Measurements from ENCODE around the gene GABPA. TPM values are rescaled to one million over a fixed set of nuclear protein-coding genes. Genes with fewer than 3 reads are reported as not detected.
"Not testable (repeated sequence)": the region's sequence is repeated elsewhere in the genome, so short reads cannot be mapped to it uniquely, and the experiment has no call there.

Gene GABPA
- total RNA-seq, 1 donor from 2014 or later, result 23.6 TPM

GRCh38 chr21:25737421-25737820 is 2.6 kb downstream of the GABPA start:
- DNase-seq (ENCODE audit: low spot score), result no peak

DNA sequence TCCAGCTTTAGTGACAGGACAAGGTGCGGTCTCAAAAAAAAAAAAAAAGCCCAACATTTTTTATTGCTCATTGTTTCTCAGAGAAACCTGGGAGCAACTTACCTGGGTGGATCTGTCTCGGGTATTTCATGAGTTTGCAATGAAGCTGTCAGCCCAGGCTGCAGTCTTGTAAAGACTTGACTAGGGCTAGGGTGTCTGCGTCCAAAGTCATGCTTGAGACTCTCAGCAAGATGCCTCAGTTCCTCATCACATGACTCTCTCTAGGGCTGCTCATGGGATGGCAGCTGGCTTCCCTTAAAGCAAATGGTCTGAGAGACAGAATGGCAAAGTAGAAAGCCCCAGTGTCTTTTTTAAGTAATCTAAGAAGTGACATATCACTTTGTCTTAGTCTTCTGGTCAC is 8.1 kb downstream of the GABPA start:
- no peak for DNase-seq (ENCODE audit: low spot score)

- no peak for DNase-seq (ENCODE audit: low spot score)
Measured at GRCh38 chr21:25744854-25745253, 10.1 kb downstream of the GABPA start.

- no peak for DNase-seq (ENCODE audit: low spot score)
Measured at GRCh38 chr21:25750085-25750484, 15.3 kb downstream of the GABPA start.

DNA sequence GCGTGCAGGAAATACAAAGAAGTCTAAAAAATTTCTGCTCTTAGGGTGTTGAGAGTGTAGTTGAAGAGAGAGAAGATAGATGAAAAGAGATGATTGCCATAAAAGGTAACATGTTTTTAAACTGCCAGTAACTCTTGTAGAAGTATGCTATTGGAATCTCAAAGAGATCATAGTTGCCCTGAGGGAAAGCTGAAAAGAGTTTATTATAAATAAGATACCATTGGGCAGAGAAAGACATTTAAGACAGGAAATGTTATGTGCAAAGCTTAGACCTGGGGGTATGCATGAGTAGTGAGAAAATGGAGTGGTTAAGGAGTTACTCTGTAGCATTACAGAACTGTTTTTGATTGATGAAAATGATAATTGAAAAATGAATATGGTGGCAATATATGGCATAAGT is 17.6 kb downstream of the GABPA start:
- DNase-seq (ENCODE audit: low spot score), result no peak

DNA sequence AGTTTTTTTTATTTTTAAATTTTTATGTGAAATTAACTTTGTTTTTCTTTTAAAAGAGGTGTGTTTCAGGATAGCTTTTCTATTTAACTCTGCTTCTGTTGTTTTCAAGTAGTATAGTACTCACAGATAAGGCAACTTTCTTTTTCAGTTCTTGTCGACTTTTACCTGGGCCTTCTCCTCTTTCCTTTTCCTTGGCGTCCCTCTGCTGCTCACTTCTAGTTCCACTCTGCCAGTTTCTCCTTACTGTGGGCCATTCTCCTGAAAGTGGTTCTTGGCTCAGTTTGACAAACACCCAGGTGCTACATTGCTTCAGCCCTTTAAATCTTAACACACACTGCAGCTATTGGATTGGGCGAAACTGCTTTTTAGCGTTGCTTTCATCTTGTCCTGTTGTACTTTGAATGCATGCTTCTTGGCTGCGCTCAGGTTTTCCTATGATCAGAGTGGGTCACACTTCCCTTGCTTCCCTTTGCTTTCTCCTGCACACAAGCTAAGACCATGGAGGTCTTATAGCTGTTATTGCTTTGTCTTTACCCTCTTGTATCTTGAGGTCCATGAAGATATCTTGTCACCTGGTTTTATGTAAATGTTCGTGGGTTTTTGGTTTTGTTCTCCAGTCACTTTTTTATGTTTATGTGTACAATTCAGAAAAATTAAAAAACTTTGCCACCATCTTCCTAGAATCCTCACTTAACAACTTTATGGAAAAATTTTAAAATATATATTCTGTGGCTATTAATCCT is 21.6 kb downstream of the GABPA start:
- DNase-seq (ENCODE audit: low spot score), result no peak

GRCh38 chr21:25757531-25757930 is 22.8 kb downstream of the GABPA start:
- DNase-seq (ENCODE audit: low spot score), result no peak

DNA sequence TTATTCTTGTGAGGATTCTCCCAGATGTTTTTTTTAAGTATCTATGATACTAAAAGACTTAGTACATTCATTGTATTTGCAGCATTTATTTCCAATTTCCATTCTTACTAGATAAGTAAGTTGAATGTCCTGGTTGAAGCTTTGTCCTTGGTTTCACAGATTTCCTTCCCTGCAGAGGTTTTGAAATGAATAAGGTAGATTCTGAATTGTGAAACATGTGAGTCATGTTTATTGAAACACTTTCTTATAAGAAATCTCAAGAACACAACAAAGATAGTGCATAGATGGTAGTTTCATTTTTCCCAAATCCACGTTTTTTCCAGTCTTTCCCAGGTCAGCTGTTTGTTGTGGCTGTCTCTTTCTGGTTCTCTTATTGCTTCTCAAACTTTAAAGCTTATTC is 24.8 kb downstream of the GABPA start:
- DNase-seq (ENCODE audit: low spot score), result no peak

DNA sequence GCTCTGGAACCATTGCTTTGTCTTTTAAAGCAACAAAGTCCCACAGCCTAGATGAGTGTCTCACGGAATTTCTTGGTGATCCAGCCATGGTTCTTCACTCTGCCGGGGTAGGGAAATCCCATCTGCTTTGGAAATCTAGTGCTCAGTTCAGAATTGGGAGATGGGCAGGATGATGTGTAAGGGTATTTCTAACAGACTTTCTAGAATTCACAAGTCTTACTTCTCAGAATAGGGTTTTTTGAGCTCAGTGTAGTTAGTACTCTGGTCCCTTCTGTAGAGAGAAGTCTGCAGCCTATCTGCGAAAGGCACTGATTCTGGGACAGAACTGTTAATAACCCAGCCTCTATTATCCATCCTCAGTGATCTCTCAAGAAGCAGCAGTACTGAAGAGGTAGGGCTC is 25.3 kb downstream of the GABPA start:
- no peak for DNase-seq (ENCODE audit: low spot score)

DNA sequence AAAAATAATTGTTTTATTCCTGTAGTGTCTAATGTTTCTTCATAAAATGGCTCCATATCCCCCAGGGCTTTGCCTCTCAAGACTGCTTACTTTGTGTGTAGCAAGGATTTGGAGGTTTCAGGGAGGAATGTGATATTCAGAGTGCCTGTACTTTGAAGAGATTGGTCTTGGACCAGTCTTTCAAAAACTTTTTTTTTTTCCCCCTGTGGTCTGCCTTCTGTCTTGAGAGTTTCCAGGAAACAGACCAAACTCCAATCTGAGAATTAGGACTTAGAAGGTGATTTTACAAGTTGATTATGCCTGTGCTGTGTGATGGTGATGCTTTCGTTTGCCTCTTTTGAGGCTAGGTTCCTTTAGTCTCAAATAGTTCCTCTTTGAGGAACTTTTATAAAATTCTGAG is 25.9 kb downstream of the GABPA start:
- DNase-seq (ENCODE audit: low spot score), result no peak

- no peak for DNase-seq (ENCODE audit: low spot score)
Measured at GRCh38 chr21:25764065-25764464, 29.3 kb downstream of the GABPA start.

- no peak for DNase-seq (ENCODE audit: low spot score)
Measured at GRCh38 chr21:25767921-25768320, 33.1 kb downstream of the GABPA start.

- DNase-seq (ENCODE audit: low spot score), result no peak
Measured at GRCh38 chr21:25772686-25773085, 37.9 kb downstream of the GABPA start.

GRCh38 chr21:25776440-25776839 is 41.7 kb downstream of the GABPA start:
- no peak for DNase-seq (ENCODE audit: low spot score)

DNA sequence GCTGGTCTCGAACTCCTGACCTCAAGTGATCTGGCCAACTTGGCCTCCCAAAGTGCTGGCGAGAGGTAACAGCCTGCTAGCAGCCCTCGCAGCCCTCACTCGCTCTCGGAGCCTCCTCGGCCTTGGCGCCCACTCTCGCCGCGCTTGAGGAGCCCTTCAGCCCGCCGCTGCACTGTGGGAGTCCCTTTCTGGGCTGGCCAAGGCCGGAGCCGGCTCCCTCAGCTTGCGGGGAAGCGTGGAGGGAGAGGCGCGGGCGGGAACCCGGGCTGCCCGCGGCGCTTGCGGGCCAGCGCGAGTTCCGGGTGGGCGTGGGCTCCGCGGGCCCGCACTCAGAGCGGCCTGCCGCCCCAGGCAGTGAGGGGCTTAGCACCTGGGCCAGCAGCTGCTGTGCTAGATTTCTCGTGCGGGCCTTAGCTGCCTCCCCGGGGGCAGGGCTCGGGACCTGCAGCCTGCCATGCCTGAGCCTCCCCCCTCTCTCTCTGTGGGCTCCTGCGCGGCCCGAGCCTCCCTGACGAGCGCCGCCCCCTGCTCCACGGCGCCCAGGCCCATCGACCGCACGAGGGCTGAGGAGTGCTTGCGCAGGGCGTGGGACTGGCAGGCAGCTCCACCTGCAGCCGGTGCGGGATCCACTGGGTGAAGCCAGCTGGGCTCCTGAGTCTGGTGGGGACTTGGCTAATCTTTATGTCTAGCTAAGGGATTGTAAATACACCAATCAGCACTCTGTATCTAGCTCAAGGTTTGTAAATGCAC is 43.5 kb downstream of the GABPA start:
- DNase-seq (ENCODE audit: low spot score), result not testable (repeated sequence)

- no peak for DNase-seq (ENCODE audit: low spot score)
Measured at GRCh38 chr21:25788677-25789076, 53.9 kb downstream of the GABPA start.

- DNase-seq (ENCODE audit: low spot score), result no peak
Measured at GRCh38 chr21:25790122-25790877, 55.5 kb downstream of the GABPA start.

GRCh38 chr21:25790878-25791204 is 56.1 kb downstream of the GABPA start:
- no peak for DNase-seq (ENCODE audit: low spot score)

DNA sequence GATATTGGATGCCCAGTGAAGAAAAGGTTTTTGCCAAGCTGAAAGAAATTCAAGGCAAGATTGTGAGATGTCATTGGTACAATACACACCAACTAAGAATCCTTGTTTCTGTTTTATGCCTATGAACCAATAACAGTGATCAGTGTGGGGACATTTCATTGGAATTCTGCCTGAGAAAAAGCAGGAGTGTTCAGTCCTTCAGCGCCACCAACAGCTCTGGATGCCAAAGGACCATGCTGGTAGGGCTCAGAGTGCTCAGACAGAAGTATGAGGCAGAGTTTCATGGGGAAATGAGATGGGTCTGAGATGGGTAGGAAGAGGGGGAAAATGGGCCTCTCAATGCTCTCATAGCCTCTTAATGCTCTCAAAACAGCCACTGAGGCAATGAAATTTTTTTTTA is 56.5 kb downstream of the GABPA start:
- no peak for DNase-seq (ENCODE audit: low spot score)

- DNase-seq (ENCODE audit: low spot score), result no peak
Measured at GRCh38 chr21:25801217-25802014, 66.6 kb downstream of the GABPA start.

GRCh38 chr21:25806060-25806459 is 71.3 kb downstream of the GABPA start:
- DNase-seq (ENCODE audit: low spot score), result no peak

All from mesenteric fat pad (tissue), 1 donor.